H9 (cell line): ENCODE measurements around the gene ST3GAL5. TPM values are rescaled to one million over a fixed set of nuclear protein-coding genes. Genes with fewer than 3 reads are reported as not detected.

Source experiments
- DNase-seq: peaks from one replicate; pipeline ENCODE4 v3.0.0-alpha.2; 2017
- H2AFZ ChIP-seq: one replicate; pipeline ENCODE4 v1.6.1; 2013; ENCODE audit warnings: mild to moderate bottlenecking, low read length, control low read depth, moderate library complexity
- H2AK5ac ChIP-seq: 2 replicates; pipeline ENCODE4 v1.6.1; 2013; ENCODE audit warnings: low read length, control low read depth, mixed read lengths; ENCODE audit not compliant: insufficient read length
- H2BK120ac ChIP-seq: one replicate; pipeline ENCODE4 v1.6.1; 2013; ENCODE audit warnings: low read depth, mild to moderate bottlenecking, low read length, control low read depth, inconsistent platforms; ENCODE audit not compliant: poor library complexity, severe bottlenecking
- H2BK12ac ChIP-seq: 2 replicates; pipeline ENCODE4 v1.6.1; 2013; ENCODE audit warnings: low read length, control low read depth, mixed read lengths, low read depth; ENCODE audit not compliant: insufficient read length
- H2BK15ac ChIP-seq: 2 replicates; pipeline ENCODE4 v1.6.1; 2013; ENCODE audit warnings: low read depth, low read length, control low read depth
- H2BK20ac ChIP-seq: one replicate; pipeline ENCODE4 v1.6.1; 2013; ENCODE audit warnings: low read depth, mild to moderate bottlenecking, low read length, control low read depth, inconsistent platforms; ENCODE audit not compliant: poor library complexity, severe bottlenecking
- H2BK5ac ChIP-seq: 2 replicates; pipeline ENCODE4 v1.6.1; 2013; ENCODE audit warnings: low read length, control low read depth, mixed read lengths; ENCODE audit not compliant: insufficient read length
- H3K14ac ChIP-seq: 2 replicates; pipeline ENCODE4 v1.6.1; 2013; ENCODE audit warnings: low read length, control low read depth; ENCODE audit not compliant: insufficient read depth
- H3K18ac ChIP-seq: 2 replicates; pipeline ENCODE4 v1.6.1; 2013; ENCODE audit warnings: low read depth, mild to moderate bottlenecking, mixed read lengths, low read length, control low read depth; ENCODE audit not compliant: insufficient read length
- H3K23ac ChIP-seq: 2 replicates; pipeline ENCODE4 v1.6.1; 2013; ENCODE audit warnings: low read length, control low read depth, mixed read lengths, low read depth; ENCODE audit not compliant: insufficient read length
- H3K23me2 ChIP-seq: 2 replicates; pipeline ENCODE4 v1.6.1; 2013; ENCODE audit warnings: low read depth, mild to moderate bottlenecking, mixed read lengths, low read length, control low read depth; ENCODE audit not compliant: insufficient read length, poor library complexity, severe bottlenecking
- H3K27ac ChIP-seq: 2 replicates; pipeline ENCODE4 v1.5.1; 2013; ENCODE audit warnings: low read length, control low read depth, mixed read lengths, low read depth; ENCODE audit not compliant: insufficient read length
- H3K27me3 ChIP-seq: 2 replicates; pipeline ENCODE4 v1.6.1; 2013; ENCODE audit warnings: low read length, control low read depth, inconsistent platforms; ENCODE audit not compliant: insufficient read depth
- H3K4ac ChIP-seq: 2 replicates; pipeline ENCODE4 v1.6.1; 2013; ENCODE audit warnings: low read depth, mild to moderate bottlenecking, control low read depth, inconsistent platforms, low read length, moderate library complexity
- H3K4me1 ChIP-seq: 2 replicates; pipeline ENCODE4 v1.6.1; 2013; ENCODE audit warnings: low read length, control low read depth, inconsistent platforms; ENCODE audit not compliant: insufficient read depth
- H3K4me2 ChIP-seq: 2 replicates; pipeline ENCODE4 v1.6.1; 2013; ENCODE audit warnings: low read length, control low read depth, mixed read lengths; ENCODE audit not compliant: insufficient read length, insufficient read depth
- H3K56ac ChIP-seq: 2 replicates; pipeline ENCODE4 v1.6.1; 2013; ENCODE audit warnings: low read depth, mild to moderate bottlenecking, mixed read lengths, low read length, control low read depth; ENCODE audit not compliant: insufficient read length
- H3K79me1 ChIP-seq: 2 replicates; pipeline ENCODE4 v1.6.1; 2013; ENCODE audit warnings: low read depth, mild to moderate bottlenecking, moderate library complexity, low read length, control low read depth, inconsistent platforms; ENCODE audit not compliant: insufficient read depth, poor library complexity, severe bottlenecking
- H3K79me2 ChIP-seq: 2 replicates; pipeline ENCODE4 v1.6.1; 2013; ENCODE audit warnings: low read length, control low read depth, inconsistent platforms; ENCODE audit not compliant: insufficient read depth
- H3K9ac ChIP-seq: 2 replicates; pipeline ENCODE4 v1.6.1; 2013; ENCODE audit warnings: low read length, control low read depth, mixed read lengths; ENCODE audit not compliant: insufficient read length; ENCODE audit errors: extremely low read depth
- H3K9me3 ChIP-seq: one replicate; pipeline ENCODE4 v1.6.1; 2013; ENCODE audit warnings: low read depth, low read length, inconsistent platforms; ENCODE audit not compliant: control insufficient read depth
- H3T11ph ChIP-seq: one replicate; pipeline ENCODE4 v1.6.1; 2013; ENCODE audit warnings: mild to moderate bottlenecking, low read length, control low read depth, inconsistent platforms
- H4K20me1 ChIP-seq: one replicate; pipeline ENCODE4 v1.6.1; 2013; ENCODE audit not compliant: control insufficient read depth, insufficient read length, insufficient read depth
- H4K5ac ChIP-seq: 2 replicates; pipeline ENCODE4 v1.6.1; 2013; ENCODE audit warnings: low read depth, mild to moderate bottlenecking, mixed read lengths, low read length, control low read depth; ENCODE audit not compliant: insufficient read length
- H4K8ac ChIP-seq: replicated peaks from 2 replicates; pipeline ENCODE4 v1.6.1; 2013; ENCODE audit warnings: low read length, control low read depth, mixed read lengths, low read depth; ENCODE audit not compliant: insufficient read length
- H4K91ac ChIP-seq: 2 replicates; pipeline ENCODE4 v1.6.1; 2013; ENCODE audit warnings: low read depth, mild to moderate bottlenecking, moderate library complexity, mixed read lengths, low read length, control low read depth; ENCODE audit not compliant: insufficient read length
- H3K27ac Mint-ChIP-seq, 3 experiments: 2 replicates in 2 of 3; 3 replicates in 1 of 3; pipeline ENCODE4 v1.8.0; 2020 to 2021; ENCODE audit warnings: mixed read lengths in 3 of 3, mild to moderate bottlenecking in 1 of 3, moderate library complexity in 1 of 3
- H3K27me3 Mint-ChIP-seq: 2 replicates; pipeline ENCODE4 v1.8.0; 2021; ENCODE audit warnings: low read depth, mild to moderate bottlenecking, moderate library complexity, mixed read lengths
- H3K36me3 Mint-ChIP-seq, 3 experiments: 2 replicates in 2 of 3; 3 replicates in 1 of 3; pipeline ENCODE4 v1.8.0; 2020 to 2021; ENCODE audit warnings: low read depth in 3 of 3, mixed read lengths in 3 of 3; ENCODE audit not compliant: insufficient read depth in 1 of 3
- H3K4me1 Mint-ChIP-seq, 2 experiments: 2 replicates each; pipeline ENCODE4 v1.8.0; 2020; ENCODE audit warnings: mixed read lengths in 2 of 2
- H3K4me3 Mint-ChIP-seq, 2 experiments: 2 replicates in 1 of 2; 3 replicates in 1 of 2; pipeline ENCODE4 v1.8.0; 2020 to 2021; ENCODE audit warnings: mild to moderate bottlenecking in 2 of 2, mixed read lengths in 2 of 2, moderate library complexity in 1 of 2
- H3K9me3 Mint-ChIP-seq, 2 experiments: 2 replicates in 1 of 2; 3 replicates in 1 of 2; pipeline ENCODE4 v1.8.0; 2020; ENCODE audit warnings: mild to moderate bottlenecking in 2 of 2, mixed read lengths in 2 of 2, moderate library complexity in 1 of 2
- WGBS: extraction: QIAGEN DNeasy Blood & Tissue Kit; methylation state at CpG from one replicate; pipeline ENCODE4 v1.1.7; 2013; ENCODE audit warnings: missing lambda C conversion rate, low lambda C conversion rate, mixed read lengths; ENCODE audit not compliant: insufficient read length; ENCODE audit errors: extremely low coverage; 5-methylcytosine and 5-hydroxymethylcytosine counted together
- total RNA-seq: library from RNA; stranded (reverse); gene quantifications from 2 replicates; pipeline ENCODE4 v1.2.1, GENCODE V29; 2021
- TF ChIP-seq, protein P1 (sequence below): fragments of 200-600 bp; sonication (generic); conservative IDR thresholded peaks from 3 replicates; pipeline ENCODE4 v1.8.0; 2021; ENCODE audit warnings: antibody characterized with exemption, mild to moderate bottlenecking

Gene ST3GAL5
- total RNA-seq, 1 experiment from 2014 or later: 3.3 TPM

DNA sequence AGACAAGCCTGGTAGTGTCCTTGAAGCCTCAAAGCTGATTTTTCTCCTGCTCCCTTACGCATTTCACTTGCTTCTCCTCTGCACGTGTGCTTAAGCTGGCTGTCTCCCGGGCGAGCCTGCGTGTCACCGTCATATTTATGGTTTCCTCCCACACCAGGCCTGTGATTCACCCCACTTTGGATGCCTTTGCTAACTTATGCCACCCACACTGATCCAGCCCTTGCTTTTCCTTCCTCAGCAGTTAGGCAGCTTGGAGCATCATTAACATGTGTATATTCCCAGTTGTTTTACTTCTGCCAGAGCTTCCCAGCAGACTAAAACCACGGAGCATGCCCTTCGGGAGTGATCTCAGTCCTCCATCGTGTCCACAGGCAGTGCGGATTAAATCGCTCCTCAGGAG lies 2.2 kb downstream of the ST3GAL5 start:
- no peaks in the 10 kb centered on the region for H3K9me3 ChIP-seq
- no peak overlapping the region for H2AK5ac ChIP-seq
- H3K4me2 ChIP-seq: no peak overlapping the region
- H3K4ac ChIP-seq: no peak overlapping the region
- H3K9me3 Mint-ChIP-seq: peaks cover 14 to 15% of the 10 kb centered on the region in 2 experiments
- H3K27ac ChIP-seq: no peak overlapping the region
- no peak overlapping the region for H2BK5ac ChIP-seq
- no peak overlapping the region for H4K8ac ChIP-seq
- TF ChIP-seq, protein P1, sequence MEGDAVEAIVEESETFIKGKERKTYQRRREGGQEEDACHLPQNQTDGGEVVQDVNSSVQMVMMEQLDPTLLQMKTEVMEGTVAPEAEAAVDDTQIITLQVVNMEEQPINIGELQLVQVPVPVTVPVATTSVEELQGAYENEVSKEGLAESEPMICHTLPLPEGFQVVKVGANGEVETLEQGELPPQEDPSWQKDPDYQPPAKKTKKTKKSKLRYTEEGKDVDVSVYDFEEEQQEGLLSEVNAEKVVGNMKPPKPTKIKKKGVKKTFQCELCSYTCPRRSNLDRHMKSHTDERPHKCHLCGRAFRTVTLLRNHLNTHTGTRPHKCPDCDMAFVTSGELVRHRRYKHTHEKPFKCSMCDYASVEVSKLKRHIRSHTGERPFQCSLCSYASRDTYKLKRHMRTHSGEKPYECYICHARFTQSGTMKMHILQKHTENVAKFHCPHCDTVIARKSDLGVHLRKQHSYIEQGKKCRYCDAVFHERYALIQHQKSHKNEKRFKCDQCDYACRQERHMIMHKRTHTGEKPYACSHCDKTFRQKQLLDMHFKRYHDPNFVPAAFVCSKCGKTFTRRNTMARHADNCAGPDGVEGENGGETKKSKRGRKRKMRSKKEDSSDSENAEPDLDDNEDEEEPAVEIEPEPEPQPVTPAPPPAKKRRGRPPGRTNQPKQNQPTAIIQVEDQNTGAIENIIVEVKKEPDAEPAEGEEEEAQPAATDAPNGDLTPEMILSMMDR: no peak
- no peaks in the 10 kb centered on the region for H3K79me2 ChIP-seq
- peaks cover 46% of the 10 kb centered on the region for H3K27me3 Mint-ChIP-seq
- no peak overlapping the region for H3T11ph ChIP-seq
- H2BK20ac ChIP-seq: no peak overlapping the region
- H2BK12ac ChIP-seq: no peak overlapping the region
- peaks cover 10 to 15% (median 15%) of the 10 kb centered on the region in 3 experiments for H3K36me3 Mint-ChIP-seq
- WGBS: no CpG with 5 or more reads among the region's 11 CpGs
- no peak overlapping the region for H3K56ac ChIP-seq
- H3K4me1 ChIP-seq: no peaks in the 10 kb centered on the region
- no peak overlapping the region for H2BK15ac ChIP-seq
- H3K79me1 ChIP-seq: no peaks in the 10 kb centered on the region
- no peak overlapping the region for H3K27ac Mint-ChIP-seq
- H4K20me1 ChIP-seq: no peaks in the 10 kb centered on the region
- no peak for DNase-seq
- H4K5ac ChIP-seq: no peak overlapping the region
- peaks cover 13% of the 10 kb centered on the region for H3K23me2 ChIP-seq
- no peak overlapping the region for H3K18ac ChIP-seq
- H2BK120ac ChIP-seq: no peak overlapping the region
- no peak overlapping the region for H4K91ac ChIP-seq
- no peak overlapping the region for H3K4me3 Mint-ChIP-seq
- H3K27me3 ChIP-seq: peaks cover 3% of the 10 kb centered on the region; the same call in 1 of the 2 replicates
- no peak overlapping the region for H2AFZ ChIP-seq
- peaks cover 28% of the 10 kb centered on the region in 2 experiments for H3K4me1 Mint-ChIP-seq
- H3K9ac ChIP-seq: no peak overlapping the region
- no peak overlapping the region for H3K14ac ChIP-seq
- no peak overlapping the region for H3K23ac ChIP-seq
